Epithelial cell of alveolus of lung (primary cell): ENCODE results near the gene SLC9A7. TPM values are rescaled to one million over a fixed set of nuclear protein-coding genes. Genes with fewer than 3 reads are reported as not detected.

Source experiments
- total RNA-seq: library from RNA; depleted of rRNA; stranded (reverse); fragments of >200 nt; gene quantifications from 2 replicates; pipeline ENCODE4 v1.2.1, GENCODE V29; 2015

SLC9A7 gene
- total RNA-seq, result 1.4 and 21.7 TPM in 2 replicates

DNA sequence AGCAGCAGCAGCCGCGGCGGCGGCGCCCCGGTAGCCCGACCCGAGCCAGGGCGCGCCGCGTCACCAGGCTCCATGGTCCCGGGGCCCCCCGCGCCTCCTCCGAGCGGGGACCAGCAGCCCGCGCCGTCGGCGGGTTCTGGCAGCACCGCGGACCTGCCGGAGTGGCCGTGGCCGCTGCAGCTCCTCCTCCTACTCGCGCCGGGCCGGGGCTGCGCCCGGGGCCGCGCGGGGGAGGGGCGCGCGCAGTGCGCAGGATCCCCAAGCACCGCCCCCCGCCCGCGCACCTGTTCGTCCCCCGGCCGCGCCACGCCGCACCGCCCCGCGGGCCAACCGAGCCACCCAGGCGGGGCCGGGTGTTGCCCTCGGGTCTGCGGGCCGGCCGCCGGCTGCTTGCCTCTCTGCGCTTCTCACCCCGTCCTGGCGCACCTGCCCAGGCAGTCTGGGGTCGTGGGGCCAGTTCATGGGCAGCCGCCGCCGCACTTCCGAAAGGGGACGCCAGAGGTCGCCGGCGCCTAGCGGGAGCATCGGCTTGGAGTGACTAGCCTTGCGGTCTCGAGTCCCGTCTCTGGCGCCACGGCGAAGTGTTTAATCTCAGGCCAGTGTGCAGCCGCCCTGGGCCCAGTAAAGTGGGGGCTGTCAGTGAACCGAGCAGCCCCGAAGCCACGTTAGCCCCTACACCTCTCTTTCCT is at the start of gene SLC9A7:
Gene SLC9A7, minus strand, starts transcription at position 163 of the 689 bp plus-strand sequence. Its CDS starts 89 bp downstream, at position 74.

GRCh38 chrX:46573331-46573891 is 185.5 kb downstream of the SLC9A7 start, which contains the start of gene CHST7:
Gene CHST7 (plus strand): TSS chrX:46573765. CDS start chrX:46573932, 167 bp downstream.

Other genes with a start within 250 kb of the SLC9A7 start
- gene ZNF674, start 213.7 kb downstream of the SLC9A7 start, total RNA-seq, result 1.8 and 3.0 TPM in 2 replicates
- 19.5 and 25.2 TPM in 2 replicates for gene CHST7, start 185.4 kb downstream of the SLC9A7 start, total RNA-seq
- gene RP2, start 77.9 kb upstream of the SLC9A7 start, total RNA-seq, result 9.6 and 10.2 TPM in 2 replicates
- 2.6 and 3.3 TPM in 2 replicates for gene JADE3, start 153.3 kb upstream of the SLC9A7 start, total RNA-seq